HG03066 (cell line): Measurements from ENCODE around the gene GEMIN4.
"Not testable (repeated sequence)": the region's sequence is repeated elsewhere in the genome, so short reads cannot be mapped to it uniquely, and the experiment has no call there.

Experiments
- ATAC-seq: cut with Tn5 transposase; IDR thresholded peaks from one replicate; pipeline ENCODE4 v1.9.1; 2021; ENCODE audit warnings: low read depth; ENCODE audit not compliant: unreplicated experiment

Gene GEMIN4

DNA sequence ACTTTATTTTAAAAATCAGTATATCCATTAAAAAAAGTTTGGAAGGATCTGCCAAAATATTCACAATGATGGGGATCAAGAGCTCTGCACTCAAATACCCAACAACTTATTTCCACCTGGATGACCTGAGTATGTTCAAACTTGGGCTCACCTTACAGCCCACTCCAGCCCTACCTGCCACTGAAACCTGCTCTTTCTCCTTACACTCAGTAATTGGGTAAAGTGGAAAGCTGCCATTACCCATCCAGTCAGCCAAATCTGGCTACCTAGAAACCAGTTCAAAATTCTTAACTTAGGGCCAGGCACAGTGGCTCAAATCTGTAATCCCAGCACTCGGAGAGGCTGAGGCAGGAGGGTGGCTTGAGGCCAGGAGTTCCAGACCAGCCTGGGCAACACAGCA is 47.1 kb downstream of the GEMIN4 start:
- ATAC-seq: no peak

DNA sequence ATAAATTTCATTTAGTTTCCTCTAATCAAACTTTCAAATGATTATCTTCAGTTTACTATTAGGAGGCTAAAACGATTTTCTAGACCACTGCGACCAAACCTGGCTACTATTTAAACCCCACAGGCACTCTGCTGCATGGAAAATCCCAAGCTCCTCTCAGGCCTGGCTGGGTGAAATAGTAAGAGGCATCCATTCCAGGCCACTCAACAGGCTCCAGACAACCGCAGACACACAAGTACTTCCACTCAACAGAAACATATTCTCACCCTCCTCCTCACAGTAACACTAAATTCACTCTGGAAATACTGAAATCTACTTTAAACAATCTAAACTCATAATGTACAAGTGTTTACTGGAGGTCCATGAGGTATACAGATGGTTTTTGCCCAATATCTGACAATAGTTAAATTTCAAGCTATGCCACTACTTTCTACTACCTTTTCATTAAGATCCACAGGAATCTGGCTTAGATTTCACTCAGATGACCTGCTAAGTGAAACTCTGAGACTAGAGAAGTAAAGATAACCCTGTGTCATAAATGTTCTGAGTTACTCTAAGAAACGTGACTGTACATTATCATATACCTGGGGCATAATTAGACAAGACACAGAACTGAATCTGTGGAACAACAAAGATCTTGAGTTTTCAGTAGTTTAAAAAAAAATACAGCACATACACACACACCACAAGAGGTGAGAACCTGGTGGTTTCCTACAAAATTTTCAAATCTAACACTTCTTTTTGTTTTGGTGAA is 47.8 kb downstream of the GEMIN4 start:
- ATAC-seq: no peak

- ATAC-seq: no peak
These were observed 48.8 kb downstream of the GEMIN4 start for GRCh38 chr17:703081-703875.

DNA sequence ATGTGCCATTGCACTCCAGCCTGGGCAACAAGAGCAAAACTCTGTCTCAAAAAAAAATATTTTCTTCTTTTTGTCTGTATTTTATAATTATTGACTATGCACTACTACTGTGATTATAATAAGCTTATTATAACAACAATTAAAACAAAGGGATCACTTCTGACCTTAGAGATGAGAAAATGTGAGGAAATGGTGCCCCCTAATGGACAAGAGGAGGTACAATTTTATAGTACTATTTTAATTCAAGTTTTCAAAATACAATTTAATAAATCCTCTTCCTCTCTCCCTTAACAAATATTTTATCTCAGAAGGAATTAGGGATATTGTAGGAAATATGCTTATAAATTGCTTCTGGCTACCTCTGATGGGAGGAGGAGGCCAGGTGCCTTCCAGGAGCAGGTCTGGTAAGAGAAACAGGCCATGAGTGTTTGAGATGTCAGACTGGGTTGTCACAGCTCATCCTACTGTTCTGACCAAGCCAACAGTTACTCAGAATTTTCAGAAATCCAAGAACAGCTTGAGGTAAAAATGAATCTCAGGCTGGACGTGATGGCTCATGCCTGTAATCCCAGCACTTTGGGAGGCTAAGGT is 51.5 kb downstream of the GEMIN4 start:
- no peak for ATAC-seq

DNA sequence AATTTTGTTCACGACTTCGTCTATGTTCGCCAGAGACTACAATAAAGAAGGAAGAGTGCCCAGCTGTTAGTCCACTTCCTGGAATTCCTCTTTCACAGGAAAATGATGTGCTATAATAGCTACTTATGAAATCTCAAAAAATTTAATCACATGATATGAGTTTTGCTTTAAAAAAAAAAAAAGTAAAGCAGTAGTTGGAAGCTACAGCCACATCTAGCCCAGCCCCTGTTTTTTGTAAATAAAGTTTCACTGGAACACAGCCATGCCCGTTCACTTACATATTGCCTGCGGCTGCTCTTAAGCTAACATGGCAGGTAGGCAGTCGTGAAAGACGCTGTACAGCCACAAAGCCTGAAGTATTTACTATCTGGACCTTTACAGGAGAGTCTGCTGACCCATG is 52.7 kb downstream of the GEMIN4 start:
- ATAC-seq: no peak

GRCh38 chr17:698096-698495 is 54.0 kb downstream of the GEMIN4 start:
- not testable (repeated sequence) for ATAC-seq

DNA sequence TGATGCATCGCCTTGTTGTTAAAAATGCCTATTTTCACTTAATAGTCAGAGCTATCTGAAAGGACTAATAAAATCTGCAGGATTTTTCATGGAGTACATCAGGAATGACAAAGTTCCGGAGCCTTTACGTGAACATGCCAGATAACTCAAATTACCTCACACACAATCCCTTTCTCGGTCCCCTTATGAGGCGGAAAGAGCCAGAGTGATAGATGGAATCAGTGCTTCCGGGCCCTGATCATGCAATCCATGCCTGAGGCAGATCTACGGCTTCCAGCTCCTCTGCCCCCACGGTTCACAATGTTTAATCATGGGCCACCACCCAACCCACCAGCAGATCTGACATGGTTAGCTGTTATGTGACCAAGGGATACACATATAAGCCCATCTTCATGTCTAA is 54.4 kb downstream of the GEMIN4 start:
- ATAC-seq: no peak

- no peak for ATAC-seq
These were observed 55.7 kb downstream of the GEMIN4 start for GRCh38 chr17:696369-696768.
